NCI-H526 treated with DMSO at 0.1 percent for 48 hours (cell line): ENCODE data around the gene SYNE1.

ENCODE experiments used
- DNase-seq: peaks from one replicate; lab custom pipeline; 2025; lab: John Stamatoyannopoulos, UW

The SYNE1 gene

DNA sequence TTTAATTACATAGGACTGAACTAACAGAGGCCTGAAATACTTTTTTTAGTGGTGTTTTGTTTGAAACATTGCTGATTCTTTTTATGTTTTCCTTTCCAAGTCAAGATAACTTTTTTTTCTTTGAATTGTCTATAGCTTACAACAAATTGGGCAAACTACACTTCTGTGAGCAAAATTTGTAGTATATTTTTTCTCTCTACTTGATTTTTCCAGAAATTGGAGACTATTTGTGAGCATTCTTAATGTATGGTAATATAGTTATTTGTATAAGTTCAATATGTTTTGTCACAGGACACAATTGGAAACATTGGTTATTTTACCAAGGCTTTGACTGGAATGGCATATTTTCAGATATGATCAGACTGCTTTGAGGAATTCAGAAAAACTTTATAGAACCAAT lies 216.5 kb downstream of the SYNE1 start:
- no peak for DNase-seq

DNA sequence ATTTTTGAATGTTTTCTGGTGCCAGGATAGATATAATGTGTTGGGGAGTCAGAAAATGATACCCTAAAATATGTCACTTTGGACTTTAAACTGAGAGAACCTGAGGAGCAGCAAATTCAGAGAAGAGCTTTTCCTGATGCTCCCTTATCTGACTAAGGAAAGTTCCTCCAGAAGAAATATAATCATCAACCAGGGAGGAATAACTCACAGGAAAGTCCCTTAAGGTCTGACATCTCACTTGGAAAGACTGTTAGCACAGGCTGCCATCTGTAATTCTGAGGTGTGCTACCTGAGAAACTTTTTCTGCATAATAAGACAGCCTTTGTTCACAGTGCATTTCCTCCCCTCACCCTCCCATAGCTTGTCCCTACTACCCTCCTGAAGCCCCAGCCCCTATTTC lies 218.6 kb downstream of the SYNE1 start:
- no peak for DNase-seq

DNA sequence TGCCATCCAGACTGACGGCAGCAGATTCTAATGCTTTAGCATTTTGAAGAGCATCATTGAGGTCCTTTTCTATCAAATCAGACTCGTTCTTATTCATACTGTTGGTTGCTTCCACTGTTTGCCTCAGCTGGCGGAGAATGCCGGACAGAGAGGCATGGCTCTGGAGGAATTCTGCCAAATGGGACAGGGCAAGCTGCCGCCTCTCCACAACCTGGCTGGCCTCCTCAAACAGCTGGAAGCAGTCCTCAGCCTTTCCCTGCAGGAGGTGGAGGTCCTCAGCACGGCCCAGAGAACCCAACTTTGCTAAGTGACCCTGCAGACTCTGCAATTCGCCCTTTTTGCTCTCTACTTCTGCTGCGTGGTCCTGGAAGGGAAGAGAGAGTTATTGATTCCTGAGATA lies 220.5 kb downstream of the SYNE1 start:
- no peak for DNase-seq

DNA sequence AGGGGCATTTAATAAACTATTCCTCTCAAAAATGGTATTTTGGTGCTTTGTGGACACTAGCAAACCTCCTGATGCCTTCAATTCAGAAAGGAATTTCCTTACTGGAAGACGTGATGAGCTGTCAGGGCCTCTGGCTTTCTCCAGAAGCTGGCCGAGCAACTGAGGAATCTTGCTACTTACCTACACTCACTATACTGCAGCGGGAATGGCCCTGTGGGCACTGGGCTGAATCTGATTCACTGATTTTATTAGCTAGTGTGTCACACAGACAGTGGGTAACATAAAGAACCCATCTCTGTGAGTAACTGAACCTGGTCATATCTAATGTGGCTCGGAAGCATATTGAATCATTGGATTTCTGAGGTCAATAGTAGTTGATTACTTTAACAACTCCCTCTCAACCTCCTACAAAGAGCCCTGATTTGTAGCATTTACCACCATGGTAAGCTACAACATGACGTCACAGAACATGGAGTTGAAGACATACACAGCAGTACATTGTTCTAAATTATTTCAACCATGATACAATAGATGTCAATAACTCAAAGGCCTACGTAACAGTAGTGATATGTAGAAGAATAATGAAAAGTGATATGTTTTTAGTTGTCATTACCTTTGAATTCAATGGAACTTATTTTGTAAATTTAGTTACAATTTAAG lies 232.1 kb downstream of the SYNE1 start:
- no peak for DNase-seq

DNA sequence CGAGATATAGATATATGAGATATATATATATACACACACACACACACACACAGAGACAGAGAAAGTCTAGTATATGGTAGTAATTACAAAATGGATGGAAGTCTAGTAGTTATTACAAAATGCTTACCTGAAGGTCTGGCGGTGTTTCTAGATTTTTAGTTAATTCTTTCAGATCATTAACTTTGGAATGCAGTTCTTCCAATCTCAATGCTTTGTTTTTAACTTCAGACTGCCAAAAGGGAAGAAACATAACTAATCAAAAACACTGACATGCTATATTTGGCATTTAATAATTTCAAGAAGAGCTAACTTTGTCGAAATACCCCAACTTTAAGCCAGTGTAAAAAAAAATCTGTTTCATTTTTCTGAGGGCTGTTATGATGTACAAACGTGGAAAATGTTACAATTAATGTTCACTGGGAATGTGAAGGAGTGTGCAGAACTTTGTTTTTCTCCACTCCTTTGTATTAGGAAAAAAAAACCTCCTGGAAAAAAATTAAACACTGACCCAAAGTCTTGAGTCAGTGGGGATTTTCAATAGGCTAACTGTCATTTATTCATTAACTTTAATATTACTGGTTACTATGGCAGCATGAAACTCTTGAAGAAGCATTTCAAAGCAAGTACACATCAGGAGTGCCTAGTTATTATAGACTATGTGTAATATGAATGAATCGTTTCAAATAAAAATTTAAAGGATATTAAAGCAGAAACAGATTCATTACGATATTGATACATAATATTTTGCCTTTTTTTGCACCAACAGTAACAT lies 232.9 kb downstream of the SYNE1 start:
- no peak for DNase-seq

DNA sequence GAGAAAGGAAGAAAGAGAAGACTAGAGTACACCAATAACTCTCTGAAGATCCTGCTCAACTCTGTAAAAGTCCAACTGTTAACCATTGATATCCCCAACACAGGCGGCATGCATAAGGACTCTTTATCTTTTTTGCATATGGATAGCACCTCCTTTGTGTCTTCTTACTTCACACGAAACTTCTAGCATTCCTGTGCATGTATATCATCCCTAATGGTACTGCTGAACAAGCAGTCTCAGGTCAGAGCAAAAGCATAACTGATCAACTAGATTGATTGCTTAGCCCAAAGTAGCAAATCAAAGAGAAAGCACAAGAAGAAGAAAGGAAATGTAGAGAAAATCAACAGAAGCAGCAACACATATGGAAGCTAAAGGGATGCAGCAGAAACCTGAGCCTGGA lies 234.4 kb downstream of the SYNE1 start:
- no peak for DNase-seq

DNA sequence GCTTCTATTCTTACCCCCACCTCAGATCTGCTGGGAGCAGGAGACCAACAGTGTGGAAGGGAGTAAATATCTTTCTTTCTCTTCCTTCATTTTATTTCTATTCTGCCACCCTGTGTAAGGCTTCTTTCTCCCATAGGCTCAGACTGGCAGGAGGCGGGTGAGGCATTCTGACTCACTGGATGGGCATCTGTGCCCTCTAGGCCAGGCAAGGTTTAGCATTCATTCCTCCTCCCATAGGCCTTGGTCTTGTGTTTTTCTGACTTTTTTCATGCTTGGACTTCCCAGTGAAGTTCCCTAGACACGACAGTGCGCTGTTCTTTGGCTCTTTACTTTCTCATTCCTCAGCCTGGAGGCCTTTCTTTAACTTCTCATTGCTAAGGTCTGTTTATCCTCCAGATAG lies 235.2 kb downstream of the SYNE1 start:
- no peak for DNase-seq

DNA sequence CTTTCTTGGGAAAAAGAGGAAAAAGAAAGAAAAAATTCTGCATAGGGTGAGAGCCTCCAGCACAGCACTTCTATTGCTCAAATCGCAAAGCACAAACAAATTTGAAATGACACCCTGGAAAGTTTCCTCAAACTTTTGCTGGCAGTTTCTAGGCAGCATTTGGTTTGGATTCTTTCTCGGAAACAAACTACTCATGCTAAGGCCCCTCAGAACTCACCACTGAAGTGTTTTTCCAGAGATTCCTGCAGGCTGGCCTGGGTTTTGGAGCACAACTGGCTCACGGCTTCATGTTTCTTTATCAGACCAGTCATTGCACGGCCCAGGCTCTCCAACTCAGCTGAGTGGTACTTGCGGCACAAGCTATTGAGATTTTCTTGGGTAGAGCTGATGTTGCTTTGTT lies 237.8 kb downstream of the SYNE1 start:
- DNase-seq = no peak

DNA sequence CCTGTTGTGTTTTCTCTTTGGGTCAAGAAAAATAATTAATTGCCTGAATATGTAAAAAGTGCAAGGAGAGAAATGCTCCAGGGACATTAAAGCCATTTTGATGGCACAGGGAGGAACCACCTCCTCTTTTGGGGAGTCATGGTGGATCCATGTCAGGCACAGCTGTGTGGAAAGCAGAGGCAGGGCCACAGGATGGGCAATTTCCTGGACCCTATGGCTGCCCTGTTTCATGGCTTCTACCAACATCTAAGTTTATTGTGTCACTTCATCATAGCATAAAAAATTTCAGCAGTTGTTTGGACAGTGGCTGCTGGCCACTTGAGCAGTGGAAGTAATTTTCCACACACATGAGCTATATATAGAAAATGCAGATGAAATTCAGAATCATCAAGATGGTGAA lies 238.2 kb downstream of the SYNE1 start:
- DNase-seq = no peak

DNA sequence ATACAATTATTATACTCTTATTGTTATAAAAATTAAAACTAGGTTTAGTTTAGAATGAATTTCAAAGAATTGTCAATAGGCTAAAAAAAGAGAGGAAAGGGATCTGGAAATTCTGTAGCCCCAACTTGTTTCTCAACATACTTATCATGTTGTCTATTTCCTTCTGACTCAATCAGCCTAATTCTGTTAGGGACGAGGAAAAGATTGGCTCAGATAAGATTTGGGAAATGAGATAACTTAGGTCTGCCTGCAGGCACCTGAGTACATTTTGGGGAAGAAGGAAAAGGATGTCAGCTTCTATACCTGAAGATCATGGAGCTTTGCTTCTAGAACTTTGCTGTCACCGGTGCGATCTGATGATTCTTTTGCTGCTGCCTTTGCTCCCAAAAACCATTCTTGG lies 238.8 kb downstream of the SYNE1 start:
- DNase-seq = no peak

DNA sequence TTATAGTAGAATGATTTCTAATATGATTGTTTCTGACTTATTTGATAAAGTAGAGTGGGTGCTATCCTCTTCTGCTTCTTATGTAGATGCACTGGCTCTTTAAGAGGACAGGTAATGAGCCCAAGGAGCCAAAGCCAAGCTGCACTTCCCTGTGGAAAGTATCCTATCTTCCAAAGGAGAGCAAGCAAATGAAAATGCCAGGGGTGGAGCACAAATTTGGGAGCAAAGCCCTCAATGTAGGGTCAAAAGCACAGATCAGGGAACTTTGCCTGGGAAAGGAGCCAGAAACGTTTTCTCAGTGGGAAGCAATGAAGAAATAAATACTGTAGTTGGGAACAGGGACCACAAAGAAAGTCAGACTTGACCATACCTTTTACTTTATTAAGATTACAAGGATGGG lies 242.9 kb downstream of the SYNE1 start:
- no peak for DNase-seq

DNA sequence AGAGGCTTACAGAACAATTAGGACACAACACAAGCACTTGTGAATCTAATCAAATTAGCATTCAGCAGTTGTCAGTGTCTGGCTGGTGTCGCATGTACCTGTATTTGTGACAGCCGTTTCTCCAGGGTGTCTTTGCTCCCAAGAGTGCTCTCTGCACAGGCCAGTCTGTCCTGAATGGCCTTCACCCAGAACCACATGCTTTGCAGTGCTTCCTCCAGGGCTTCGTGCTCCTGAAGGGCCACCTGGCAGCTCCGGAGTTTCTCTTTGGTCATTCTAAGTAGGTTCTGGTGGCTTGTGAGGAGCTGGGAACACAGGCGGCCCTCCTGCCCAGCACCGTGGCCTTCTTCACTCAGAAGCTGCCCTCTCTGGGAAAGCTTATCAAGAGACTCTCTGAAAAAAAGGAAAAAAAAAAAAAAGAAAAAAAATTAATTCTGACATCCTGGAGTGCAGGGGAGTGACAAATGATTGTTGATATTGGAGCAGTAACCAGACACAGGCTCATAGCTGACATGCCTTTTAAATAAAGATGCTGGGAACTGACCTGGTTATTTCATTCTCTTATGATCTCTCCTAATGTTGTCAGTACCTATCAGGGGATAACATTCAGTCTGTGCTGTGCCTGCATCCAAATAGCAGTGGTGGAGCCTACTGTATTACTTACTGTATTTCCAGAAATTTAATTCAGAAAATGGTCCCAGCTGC lies 245.8 kb downstream of the SYNE1 start:
- no peak for DNase-seq

DNA sequence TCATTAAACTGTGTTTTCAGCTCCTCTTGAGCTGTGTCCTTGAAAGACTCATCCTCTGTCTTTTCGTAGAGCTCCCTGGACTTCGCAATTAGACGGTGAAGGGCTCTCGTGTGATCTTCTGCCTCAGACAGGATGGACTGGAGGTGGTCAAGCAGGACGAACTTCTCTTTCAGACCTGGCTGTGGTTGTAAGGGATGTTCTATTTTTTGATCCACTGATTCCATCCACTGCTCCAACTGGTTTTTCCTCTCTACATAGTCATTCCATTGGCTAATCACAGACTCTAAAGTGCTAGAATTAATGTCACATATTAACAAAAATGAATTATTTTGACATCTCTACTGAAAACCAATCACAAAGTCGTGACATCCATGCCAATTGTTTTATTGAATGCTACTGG lies 250.1 kb downstream of the SYNE1 start:
- DNase-seq = no peak

DNA sequence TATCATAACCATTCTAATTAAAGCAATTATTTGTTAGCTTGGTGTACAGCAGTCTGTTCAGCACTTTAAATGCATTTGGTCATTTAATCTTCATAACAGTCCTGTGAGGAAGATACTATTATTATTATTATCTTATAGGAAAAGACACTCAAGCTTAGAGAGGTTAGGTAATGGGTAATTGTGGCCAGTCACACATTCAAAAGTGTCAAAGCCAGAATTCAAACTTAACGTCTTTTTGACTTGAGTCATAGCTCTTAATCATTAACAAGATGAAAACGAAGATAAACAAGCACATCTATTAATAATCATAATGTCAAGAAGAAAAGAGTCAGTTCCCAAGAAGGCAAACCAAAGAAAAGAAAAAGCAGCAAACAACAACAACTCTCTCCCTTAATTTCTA lies 251.0 kb downstream of the SYNE1 start:
- DNase-seq = no peak

DNA sequence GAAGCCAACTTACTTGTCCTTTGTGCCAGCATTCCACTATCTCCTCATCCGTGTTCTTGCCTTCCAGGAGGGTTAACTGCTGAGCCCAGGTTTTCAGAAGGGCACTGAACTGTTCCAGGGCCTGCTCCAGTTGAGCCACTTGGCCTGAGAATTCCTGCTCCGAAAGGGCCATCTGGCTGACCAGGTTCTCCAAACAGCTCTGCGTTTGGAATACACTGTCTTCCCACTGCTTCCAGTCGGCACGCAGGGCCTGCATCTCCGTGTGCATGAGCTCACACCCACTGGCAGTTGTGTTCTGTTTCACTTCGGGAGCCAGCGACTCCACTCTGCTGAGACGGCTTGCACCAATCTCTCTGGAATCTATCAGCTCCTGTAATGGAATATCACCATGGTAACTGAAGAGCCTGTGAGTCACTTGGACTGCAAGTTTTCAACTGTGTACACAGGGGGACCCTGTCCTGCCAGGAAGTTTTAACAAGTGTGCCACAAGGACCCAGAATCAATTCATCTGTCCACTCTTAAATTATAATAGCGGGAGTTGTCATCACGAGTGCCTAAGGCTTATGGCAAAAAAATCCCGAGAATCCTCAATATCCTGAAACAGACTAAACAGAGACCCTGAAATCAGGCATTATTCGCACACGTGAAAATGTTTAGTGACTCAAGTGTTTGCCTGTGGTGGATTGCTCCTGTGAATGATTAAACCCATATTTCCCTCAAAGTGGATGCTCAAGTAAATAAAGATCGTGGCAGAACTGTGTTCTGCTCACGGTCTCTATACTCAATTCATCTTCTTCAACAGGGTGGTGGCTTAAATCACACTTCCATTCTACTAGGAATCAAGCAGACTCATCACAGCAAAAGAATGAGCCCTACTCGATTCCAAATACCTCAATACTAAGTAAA lies 255.9 kb downstream of the SYNE1 start:
- no peak for DNase-seq

DNA sequence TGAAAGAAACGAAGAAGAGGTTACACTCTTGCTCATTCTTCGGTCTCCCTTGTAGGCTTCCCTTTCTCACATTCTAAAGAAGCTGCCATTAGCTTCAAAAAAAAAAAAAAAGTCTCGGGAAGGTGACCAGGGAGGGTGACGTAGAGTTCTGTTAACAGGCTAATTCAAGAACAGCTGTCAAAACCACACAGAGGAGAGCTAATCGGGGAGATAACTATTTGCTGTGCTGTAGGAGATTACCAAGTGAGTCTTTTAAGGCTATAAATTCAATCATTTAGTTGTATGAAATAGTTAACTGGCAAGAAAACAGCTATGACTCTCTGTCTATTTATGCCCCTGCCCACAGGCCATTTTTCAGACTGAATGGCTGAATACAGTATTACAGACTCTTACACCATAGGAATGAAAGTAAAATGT lies 256.8 kb downstream of the SYNE1 start:
- DNase-seq = no peak

DNA sequence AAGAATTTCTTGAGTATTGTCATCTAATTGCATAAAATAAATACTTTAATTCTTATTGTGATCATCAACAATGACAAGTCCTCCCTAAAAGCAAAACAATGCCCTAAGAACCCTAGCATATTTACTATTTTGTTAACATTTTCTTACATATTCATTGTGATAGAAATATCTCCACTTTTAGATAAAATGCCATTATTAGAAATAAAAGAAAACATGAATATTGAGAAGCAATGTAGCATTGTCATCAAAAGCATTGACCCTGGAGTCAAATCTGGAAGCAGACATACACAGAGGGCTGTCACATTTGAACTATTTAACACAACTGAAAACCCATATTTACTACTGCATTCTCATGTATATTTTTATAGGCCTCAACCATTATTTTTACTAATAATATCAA lies 257.7 kb downstream of the SYNE1 start:
- no peak for DNase-seq

DNA sequence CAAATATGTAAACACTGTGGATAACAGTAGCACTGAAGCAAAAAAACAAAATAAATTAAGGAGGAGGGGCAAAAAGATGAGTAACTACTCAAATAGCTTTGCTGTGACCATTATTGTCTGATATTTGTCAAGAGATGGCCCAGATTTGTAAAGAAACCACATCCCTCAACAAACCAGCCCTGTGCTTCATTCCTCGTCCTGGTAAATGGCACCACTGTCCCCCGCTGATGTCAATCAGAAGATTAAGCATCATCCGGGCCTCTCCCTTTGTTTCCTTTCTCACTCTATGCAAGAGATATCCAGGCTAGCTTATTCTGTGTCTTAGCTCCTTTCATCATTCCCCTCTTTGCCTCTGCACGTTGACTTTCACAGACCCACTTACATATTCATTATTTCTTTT lies 259.0 kb downstream of the SYNE1 start:
- DNase-seq = no peak

DNA sequence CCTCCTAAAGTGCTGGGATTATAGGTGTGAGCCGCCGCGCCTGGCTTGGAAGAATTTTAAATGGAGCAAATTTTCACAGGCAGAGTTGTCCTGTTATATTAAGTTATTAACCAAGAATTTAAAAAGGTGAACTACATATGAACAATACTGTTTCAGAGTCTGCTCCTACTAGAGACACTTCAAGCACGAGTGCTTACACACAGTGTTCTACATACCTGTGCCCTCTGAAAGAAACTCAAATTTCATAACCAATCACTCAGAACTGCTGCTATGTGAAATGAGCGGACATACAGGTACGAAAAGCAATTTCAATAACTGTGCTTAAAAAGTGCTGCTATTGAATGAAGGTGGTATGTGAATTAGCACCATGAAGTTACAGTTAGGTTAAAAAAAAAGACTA lies 262.0 kb downstream of the SYNE1 start:
- no peak for DNase-seq

DNA sequence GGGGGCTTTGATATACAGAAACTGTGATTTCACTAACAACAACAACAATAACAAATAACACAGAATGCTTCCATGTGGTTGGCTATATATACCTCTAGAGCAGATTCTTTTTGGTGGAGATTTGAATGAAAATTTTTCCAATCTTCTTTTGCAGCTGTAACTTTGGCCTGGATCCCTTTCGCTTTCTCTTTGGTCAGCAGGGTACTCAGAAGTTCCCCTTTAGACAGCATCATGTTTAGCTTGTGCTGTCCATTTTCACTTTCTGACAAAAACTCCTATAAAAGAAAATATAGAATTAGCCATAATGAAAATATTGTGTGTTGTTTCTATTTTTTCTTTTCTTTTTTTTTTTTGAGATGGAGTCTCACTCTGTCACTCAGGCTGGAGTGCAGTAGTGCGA lies 264.2 kb downstream of the SYNE1 start:
- DNase-seq = no peak

DNA sequence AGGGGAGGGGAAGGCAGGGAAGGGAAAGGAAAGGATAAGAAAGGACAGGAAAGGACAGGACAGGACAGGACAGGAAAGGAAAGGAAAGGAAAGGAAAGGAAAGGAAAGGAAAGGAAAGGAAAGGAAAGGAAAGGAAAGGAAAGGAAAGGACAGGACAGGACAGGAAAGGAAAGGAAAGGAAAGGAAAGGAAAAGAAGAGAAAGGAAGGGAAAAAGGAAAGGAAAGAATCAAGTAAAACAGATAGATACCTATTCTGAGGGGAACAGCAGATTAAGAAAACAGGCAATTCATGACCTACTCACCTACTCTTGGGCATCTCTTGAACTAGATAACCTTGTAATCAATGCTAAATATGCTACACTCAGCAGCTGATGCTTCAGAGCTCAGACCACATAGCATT lies 265.4 kb downstream of the SYNE1 start:
- DNase-seq = no peak
